Esophagus muscularis mucosa (tissue), 4 donors: Measurements from ENCODE around the gene DIDO1. TPM values are rescaled to one million over a fixed set of nuclear protein-coding genes. Genes with fewer than 3 reads are reported as not detected.

Experiments used
- DNase-seq: peaks from one replicate; pipeline ENCODE4 v3.0.0-alpha.2; 2017; ENCODE audit errors: extremely low spot score
- H3K27ac ChIP-seq, 4 donors: fragments of 200-600 bp; sonication (generic); replicated peaks in 1 of 4; 1 replicate in 3 of 4; 2 replicates in 1 of 4; pipeline ENCODE4 v1.5.1; 2016 to 2019; ENCODE audit warnings: mild to moderate bottlenecking in 1 of 4
- H3K27me3 ChIP-seq, 4 donors: fragments of 200-600 bp; sonication (generic); one replicate each; pipeline versions ENCODE4 v1.5.1 to v1.6.0; 2016 to 2019
- H3K36me3 ChIP-seq, 4 donors: fragments of 200-600 bp; sonication (generic); one replicate each; pipeline ENCODE4 v1.5.1; 2016 to 2019
- H3K4me1 ChIP-seq, 4 donors: fragments of 200-600 bp; sonication (generic); one replicate each; pipeline ENCODE4 v1.5.1; 2016 to 2019
- H3K4me3 ChIP-seq, 4 donors: fragments of 200-600 bp; sonication (generic); 1 replicate in 2 of 4; 2 replicates in 2 of 4; pipeline ENCODE4 v1.5.1; 2016 to 2019; ENCODE audit warnings: mild to moderate bottlenecking in 4 of 4, moderate library complexity in 1 of 4
- H3K9me3 ChIP-seq, 4 donors: fragments of 200-600 bp; sonication (generic); 1 replicate in 3 of 4; 2 replicates in 1 of 4; pipeline ENCODE4 v1.5.1; 2016 to 2019
- EP300 ChIP-seq: sonication (generic); formaldehyde crosslinking; IDR thresholded peaks from one replicate; pipeline ENCODE4 v1.6.1; 2017; ENCODE audit warnings: antibody characterized with exemption
- POLR2A ChIP-seq: fragments of 450-650 bp; IDR thresholded peaks from one replicate; pipeline ENCODE4 v1.6.1; 2017; ENCODE audit warnings: antibody characterized with exemption, moderate library complexity, mild to moderate bottlenecking, low read depth
- POLR2AphosphoS5 ChIP-seq, 2 donors: sonication (generic); formaldehyde crosslinking; IDR thresholded peaks; one replicate each; pipeline ENCODE4 v1.6.1; 2017; ENCODE audit warnings: antibody characterized with exemption in 2 of 2
- WGBS: methylation state at CpG from one replicate; pipeline ENCODE4 v1.1.5; 2018; 5-methylcytosine and 5-hydroxymethylcytosine counted together
- intact Hi-C: fragments of 100-400 bp; cut with DNase I; formaldehyde crosslinking; loops from one replicate; pipeline ENCODE4 v1.15.1; 2023
- total RNA-seq, 4 donors: library from RNA; depleted of rRNA; stranded (reverse); fragments of >200 nt; gene quantifications; one replicate each; pipeline versions ENCODE4 v1.1.0 to v1.2.1, GENCODE V29; 2016
- TF ChIP-seq, protein P1 (sequence below), 3 experiments: fragments of 200-600 bp in 2 of 3; fragments of 450-650 bp in 1 of 3; sonication (generic) in 2 of 3; IDR thresholded peaks; one replicate each; pipeline ENCODE4 v1.5.1; 2017 to 2019; ENCODE audit warnings: antibody characterized with exemption in 3 of 3, mild to moderate bottlenecking in 2 of 3, moderate library complexity in 1 of 3

The DIDO1 gene
- total RNA-seq, 4 donors from 2014 or later, result 48.9 to 61.6 (median 55.7) TPM

DNA sequence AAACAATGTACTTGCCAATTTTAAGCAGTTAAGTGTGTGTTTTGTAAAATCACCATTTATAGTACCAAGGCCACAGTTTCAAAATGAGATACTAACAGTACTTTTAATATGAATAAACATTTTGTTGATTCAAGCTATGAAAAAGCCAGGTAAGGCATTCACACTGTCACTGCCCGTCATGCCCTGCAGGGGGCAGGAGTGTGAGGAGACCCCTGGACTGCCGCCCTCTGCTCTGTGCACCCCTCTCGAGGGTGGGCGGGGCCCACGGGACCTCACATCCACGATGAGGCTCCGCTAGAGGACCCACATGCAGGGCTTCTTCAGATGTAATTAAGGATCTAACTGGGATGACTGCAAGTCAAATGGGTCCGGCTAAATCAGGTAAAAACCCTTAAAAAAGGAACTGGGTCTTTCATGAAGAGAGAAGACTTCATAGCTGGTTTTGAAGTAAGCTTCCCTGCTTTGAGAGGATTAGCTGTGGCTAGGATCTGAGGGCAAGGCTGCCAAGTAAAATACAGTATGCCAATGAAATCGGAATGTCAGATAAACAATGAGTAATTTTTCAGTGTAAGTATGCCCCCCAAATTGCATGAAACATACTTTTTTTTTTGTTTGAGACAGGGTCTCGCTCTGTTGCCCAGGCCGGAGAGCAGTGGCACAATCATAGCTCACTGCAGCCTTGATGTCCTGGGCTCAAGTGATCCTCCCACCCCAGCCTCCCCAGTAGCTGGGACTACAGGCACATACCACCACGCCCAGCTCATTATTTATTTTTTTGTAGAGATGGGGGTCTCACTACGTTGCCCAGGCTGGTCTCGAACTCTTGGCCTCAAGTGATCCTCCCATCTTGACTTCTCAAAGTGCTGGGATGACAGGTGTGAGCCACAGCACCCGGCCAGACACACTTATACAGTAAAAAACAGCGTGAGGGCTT, 18.7 kb downstream of the DIDO1 start:
- H3K9me3 ChIP-seq, result no peaks in the 10 kb centered on the region
- intact Hi-C loops, result no loop called here
- no peaks in the 10 kb centered on the region for H3K27me3 ChIP-seq
- 61% methylated on average over 14 of the region's 16 CpGs for WGBS
- H3K4me3 ChIP-seq, result no peak overlapping the region
- DNase-seq, result no peak
- peaks cover 94 to 100% (median 97%) of the 10 kb centered on the region in 4 donors for H3K36me3 ChIP-seq
- no peak for TF ChIP-seq EP300
- TF ChIP-seq, protein P1, sequence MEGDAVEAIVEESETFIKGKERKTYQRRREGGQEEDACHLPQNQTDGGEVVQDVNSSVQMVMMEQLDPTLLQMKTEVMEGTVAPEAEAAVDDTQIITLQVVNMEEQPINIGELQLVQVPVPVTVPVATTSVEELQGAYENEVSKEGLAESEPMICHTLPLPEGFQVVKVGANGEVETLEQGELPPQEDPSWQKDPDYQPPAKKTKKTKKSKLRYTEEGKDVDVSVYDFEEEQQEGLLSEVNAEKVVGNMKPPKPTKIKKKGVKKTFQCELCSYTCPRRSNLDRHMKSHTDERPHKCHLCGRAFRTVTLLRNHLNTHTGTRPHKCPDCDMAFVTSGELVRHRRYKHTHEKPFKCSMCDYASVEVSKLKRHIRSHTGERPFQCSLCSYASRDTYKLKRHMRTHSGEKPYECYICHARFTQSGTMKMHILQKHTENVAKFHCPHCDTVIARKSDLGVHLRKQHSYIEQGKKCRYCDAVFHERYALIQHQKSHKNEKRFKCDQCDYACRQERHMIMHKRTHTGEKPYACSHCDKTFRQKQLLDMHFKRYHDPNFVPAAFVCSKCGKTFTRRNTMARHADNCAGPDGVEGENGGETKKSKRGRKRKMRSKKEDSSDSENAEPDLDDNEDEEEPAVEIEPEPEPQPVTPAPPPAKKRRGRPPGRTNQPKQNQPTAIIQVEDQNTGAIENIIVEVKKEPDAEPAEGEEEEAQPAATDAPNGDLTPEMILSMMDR (IDR thresholded peaks at IDR 0.05), result peak in 1 of 3 experiments; percentile 35
- TF ChIP-seq POLR2A, result no peak
- no peak overlapping the region for H3K27ac ChIP-seq
- peaks cover 8 to 30% (median 21%) of the 10 kb centered on the region in 4 donors for H3K4me1 ChIP-seq

DNA sequence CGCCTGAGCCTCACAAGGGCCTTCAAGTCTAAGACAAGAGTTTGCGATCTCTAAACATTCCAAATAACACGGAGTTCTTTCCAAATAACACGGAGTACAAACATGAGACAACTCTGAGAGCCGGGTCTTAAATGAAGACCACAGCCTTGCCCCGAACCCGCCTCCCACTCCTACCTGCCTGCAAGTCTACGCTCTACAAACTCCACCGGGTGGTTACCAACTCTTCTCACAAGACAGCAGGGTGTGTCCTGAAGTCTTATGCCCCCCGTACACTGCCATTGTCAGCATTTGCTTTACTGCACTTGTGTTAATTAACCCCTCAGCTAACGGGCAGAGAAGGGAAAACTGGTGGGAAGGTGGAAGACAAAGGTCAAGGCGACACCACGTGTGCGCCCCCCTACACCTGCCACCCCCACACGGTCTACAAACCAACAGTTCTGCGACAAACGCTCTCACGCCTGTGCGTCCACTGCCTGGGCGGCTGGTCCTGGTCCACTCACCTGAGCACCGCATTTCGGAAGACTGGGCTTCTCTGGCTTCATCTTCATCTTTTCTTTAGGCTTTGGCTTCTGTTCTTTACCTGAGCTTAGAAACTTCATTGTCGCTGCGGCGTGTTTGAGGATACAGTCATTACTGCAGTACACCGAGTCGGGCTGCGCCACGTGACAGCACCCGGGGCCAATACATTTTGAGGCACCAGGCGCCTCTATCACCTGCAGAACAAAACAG, 19.5 kb downstream of the DIDO1 start:
- Histone ChIP-seq H3K36me3 (peaks cover 89 to 100% (median 99%) of the 10 kb centered on the region in 4 donors), H3K4me1 (peaks cover 7 to 27% (median 16%) of the 10 kb centered on the region in 4 donors), H3K27ac (no peak overlapping the region), H3K27me3 (no peaks in the 10 kb centered on the region), H3K4me3 (no peak overlapping the region), H3K9me3 (no peaks in the 10 kb centered on the region)
- TF ChIP-seq POLR2AphosphoS5 (IDR thresholded peaks at IDR 0.05) (no peak), POLR2A (no peak), EP300 (no peak)
- TF ChIP-seq, protein P1 (IDR thresholded peaks at IDR 0.05), result no peak
- 93% methylated on average over 31 of the region's 31 CpGs for WGBS
- intact Hi-C loops, result no loop called here
- no peak for DNase-seq

DNA sequence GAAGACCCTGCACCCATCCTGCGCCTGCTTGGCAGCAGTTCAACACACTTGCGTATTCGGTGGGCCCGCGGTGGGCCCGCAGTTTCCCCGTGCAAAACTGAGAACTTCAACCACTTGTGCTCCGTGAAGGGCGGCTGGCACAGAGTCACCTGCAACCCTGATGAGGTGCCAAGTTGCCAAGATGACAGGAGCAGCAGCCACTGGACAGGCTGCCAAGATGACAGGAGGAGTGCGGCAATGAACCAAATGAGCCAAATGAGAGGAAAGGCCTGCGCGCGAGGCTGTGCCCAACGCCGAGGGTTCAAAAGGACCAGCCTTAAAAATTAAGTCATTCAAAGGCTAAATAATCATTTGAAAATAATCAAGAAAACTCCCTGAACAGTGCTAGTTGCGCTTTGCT, 20.1 kb downstream of the DIDO1 start:
- peaks cover 7 to 25% (median 15%) of the 10 kb centered on the region in 4 donors for H3K4me1 ChIP-seq
- intact Hi-C loops, result no loop called here
- peaks cover 87 to 100% (median 98%) of the 10 kb centered on the region in 4 donors for H3K36me3 ChIP-seq
- no peaks in the 10 kb centered on the region for H3K27me3 ChIP-seq
- no peak overlapping the region for H3K27ac ChIP-seq
- WGBS, result 95% methylated on average over 14 of the region's 16 CpGs
- TF ChIP-seq POLR2AphosphoS5 (IDR thresholded peaks at IDR 0.05), result no peak
- TF ChIP-seq EP300, result no peak
- TF ChIP-seq, protein P1 (IDR thresholded peaks at IDR 0.05), result no peak
- no peak for TF ChIP-seq POLR2A
- H3K9me3 ChIP-seq, result no peaks in the 10 kb centered on the region
- DNase-seq, result no peak
- no peak overlapping the region for H3K4me3 ChIP-seq

DNA sequence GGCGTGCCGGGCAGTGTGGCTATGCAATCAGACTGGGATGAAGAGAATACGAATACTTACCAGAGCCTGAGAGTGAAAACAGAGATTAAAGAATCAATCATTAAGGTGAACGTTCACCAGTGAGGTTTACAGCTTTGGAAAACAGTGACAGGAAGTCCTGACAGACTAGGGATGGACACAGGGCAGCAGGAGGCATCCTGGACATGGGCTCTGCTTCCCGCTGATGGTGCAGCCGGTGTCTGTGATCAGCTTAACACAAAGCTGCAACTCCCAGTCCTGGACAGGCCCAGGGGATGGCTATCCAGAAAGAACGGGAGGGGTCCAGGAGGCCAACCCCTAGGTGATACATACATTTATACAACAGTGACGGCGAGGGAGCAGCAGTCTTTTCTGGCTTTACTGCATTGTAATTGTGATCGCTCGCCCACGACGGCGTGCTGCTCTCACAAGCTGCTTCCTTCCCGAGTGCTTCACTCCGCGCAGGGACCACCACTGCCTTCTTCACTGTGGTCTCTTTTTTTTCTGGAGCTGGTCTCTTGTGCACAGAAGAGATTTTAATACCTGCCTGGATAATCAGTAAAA, 20.7 kb downstream of the DIDO1 start:
- Histone ChIP-seq H3K27me3 (no peaks in the 10 kb centered on the region), H3K36me3 (peaks cover 83 to 100% (median 94%) of the 10 kb centered on the region in 4 donors), H3K4me1 (peaks cover 8 to 26% (median 18%) of the 10 kb centered on the region in 4 donors), H3K9me3 (no peaks in the 10 kb centered on the region), H3K27ac (no peak overlapping the region), H3K4me3 (no peak overlapping the region)
- WGBS, result 89% methylated on average over 17 of the region's 17 CpGs
- intact Hi-C loops, result no loop called here
- TF ChIP-seq, protein P1 (IDR thresholded peaks at IDR 0.05), result no peak
- no peak for DNase-seq
